ENCODE data around the gene NDRG2.
"Not testable (repeated sequence)": the region's sequence is repeated elsewhere in the genome, so short reads cannot be mapped to it uniquely, and the experiment has no call there.

NDRG2 gene

DNA sequence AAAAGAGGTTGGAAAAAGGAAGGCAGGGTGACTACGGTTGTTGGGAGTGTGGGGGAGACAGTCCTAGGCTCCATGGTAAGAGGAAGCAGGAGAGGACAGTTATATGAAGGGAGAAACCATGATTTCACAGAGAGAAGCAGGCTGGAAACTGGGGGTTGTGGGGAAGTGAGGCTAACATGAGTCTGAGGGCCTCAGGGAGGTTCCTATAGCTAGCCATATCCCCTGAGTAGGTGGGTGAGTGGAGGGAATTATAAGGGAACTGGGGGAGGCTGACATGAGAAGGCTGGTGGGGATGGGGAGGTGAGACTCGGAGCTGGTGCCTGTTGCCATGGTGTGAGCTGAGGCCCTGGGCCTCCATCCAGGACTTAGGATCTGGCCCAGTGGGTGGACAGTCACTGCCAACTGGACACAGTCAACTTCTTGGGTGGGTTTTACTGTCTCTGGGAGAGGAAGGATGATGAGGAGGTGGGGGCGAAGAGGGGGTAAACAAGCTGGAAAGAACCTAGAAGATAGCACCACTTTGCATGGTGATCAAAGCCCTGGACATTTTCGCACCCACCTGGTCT is 8.4 kb upstream of the NDRG2 start:
- no peak for DNase-seq

DNA sequence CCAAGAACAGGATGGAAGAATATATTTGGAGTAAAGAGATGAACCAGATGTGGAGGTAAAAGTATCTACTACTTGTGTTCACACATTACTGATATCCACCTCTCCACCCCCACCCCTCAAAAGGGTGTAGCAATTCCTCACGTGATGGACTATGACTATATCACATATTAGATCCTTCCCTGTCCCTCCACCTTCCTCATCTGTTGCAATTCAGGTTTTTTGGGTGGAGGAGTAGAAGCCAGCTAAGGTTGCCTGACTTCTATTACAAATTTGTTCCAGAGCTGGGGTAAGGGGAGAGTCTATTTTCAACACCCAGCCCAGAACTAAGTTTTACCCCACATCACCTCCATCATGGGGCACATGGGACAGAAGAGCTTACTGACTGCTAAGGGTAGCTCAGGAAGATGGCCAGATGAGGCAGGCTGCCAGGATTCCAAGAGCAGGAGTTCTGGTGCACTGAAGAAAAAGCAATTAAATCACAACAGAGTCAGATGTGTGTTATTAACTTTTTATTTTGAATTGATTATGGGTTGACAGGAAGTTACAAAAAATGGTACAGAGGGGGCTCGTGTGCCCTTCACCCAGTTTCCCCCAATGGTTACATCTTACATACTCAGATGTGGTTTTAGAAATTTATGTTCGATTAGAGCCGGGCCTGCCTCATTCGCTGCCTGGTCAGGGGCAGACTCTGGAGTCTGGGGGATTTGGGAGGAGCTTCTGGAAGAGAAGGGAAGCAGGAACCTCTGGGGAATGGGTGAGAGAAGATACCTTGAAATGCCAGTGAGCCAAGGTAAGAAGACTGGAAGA is 7.7 kb upstream of the NDRG2 start:
- no peak for DNase-seq

DNA sequence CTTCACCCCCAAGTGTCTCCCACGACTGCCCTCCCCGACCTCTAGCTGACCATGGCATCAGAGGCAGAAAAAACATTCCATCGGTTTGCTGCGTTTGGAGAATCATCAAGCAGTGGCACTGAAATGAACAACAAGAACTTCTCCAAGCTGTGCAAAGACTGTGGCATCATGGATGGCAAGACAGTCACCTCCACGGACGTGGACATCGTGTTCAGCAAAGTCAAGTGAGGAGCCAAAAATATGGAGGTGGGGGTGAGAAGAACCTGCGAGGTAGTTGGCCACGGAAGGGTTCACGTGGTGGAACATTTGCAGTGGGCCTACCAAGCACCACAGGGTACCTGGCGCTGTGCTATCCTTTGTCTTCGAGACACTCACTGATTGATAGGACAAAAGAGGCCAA is 5.7 kb upstream of the NDRG2 start:
- DNase-seq: no peak

GRCh38 chr14:21029917-21030316 is 5.1 kb upstream of the NDRG2 start, which contains the start of gene TPPP2:
Gene TPPP2 (plus strand): TSS chr14:21030217. CDS start chr14:21030582, 365 bp downstream.
- DNase-seq: no peak

DNA sequence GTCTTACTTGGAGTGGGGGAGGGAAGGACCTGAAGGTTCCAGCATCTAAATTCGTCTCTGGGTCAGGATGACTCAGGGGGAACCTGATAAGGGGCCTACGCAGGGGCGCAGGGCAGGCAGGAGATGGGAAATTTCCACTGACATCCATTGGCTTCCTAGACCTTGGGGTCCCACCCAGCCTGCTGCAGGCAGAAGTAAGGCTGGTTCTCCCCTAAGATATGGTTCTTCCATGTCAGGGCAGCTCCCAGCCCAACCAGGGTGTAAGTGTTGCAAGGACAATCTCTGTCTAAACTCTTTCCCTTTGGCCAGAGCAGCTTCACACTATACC is 2.1 kb upstream of the NDRG2 start:
- no peak for DNase-seq

- DNase-seq: peak; percentile 71
Measured at GRCh38 chr14:21026274-21026987, 1.6 kb upstream of the NDRG2 start.

DNA sequence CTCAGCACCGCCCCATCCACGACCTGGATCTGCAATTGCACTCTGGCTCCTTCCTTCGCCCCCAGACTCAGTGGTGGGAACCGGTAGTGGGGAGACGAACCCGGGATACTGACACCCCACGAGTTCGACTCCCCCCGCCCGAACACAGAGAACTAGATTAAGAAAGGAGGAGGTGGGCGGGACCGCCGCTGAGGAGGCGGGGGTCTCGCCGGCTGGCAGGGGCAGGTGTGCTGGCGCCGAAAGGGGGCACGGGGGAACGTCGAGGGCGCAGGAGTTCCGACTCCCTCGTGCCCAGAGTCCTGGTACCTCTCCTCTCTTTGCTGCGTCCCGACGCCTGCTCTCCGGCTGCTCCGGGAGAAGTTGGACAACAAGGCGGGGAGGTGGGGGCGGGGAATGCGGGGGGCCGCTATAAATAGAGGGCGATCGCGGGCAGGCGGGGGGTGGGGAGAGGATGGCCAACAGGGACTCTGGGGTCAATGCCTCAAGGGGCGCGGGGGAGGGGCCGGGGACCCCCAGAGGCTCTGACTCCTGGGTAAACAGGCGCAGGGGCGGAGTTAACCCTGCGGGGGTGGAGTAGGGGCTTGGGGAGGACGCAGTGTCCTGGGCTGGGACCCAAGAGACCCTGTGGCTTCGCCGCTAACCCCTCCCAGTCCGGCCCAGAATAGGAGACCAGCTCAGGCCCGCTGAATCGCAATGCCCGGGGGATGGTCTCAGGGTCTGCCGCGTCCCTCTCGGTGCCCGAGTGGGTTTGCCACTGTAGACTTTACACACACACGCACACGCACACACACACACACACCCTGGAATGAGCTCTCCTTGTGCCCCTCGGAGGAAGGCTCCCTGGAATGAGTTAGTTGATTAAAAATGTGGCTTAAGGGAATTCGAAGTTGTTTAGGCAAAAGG is 761 bp upstream of the NDRG2 start:
- peak; percentile 80 for DNase-seq

- DNase-seq: no peak
Measured at GRCh38 chr14:21023817-21024584, 860 bp downstream of the NDRG2 start.

DNA sequence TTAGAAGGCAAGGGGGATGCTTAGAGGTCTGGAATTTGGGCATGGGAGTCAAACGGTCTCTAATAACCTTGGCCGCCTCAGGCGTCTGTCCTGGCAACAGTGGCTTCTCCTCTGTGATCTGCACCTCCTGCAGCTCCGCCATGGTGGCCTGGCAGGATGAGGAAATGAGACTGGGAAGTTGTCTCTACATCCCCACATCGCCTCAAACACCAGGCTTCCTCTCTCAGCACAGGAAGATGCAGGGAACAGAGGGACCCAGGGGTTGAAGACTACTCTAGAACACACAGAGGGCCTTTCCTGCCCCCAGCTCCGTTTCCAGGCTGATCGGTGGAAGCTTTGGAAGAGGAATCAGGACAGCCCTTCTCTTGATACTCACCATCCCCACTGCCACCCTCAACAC is 1.7 kb downstream of the NDRG2 start:
- DNase-seq: no peak

DNA sequence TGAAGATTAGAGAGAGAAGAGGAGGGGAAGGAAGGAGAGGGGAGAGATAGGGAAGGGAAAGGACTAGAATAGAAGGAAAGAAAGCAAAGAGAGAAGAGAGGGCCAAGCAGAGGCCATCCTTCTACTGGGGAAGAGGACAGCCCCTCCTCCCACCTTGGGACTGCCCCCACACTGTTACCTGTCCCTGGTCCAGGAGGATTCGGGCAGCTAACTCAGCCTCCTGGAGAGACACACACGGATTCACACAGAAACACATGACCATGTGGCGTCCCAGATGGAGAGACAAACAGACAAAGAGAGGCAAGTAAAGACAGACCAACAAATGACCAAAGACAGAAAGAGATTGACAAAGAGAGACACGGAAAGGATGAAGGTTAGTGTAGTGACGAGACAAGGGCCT is 2.2 kb downstream of the NDRG2 start:
- no peak for DNase-seq

DNA sequence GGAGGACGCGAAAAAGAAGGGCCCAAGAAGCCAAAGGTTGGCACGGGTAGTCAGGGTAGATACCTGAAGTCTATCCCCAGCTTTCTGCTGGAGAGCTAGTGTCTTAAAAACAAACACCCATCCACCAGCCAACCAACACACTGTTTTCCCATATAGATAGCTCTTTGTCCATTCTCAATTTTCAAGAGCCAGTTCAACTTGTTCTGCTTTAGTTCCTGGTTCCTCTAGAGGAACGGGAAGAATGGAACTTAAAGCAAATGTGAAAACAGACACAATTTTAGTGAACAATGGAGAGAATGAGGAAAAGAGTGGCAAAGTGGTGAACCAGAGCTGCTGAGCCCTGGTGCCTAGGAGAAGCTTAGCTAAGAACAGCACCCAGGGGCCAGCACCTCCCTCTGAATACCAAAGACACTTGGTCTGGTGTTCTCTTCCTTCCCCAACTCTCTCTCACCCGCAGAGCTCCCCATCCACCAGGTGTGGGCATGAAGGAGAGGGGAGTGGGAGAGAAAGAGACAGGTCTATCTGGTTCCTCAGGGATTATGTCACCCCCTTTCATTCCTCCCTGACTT is 3.8 kb downstream of the NDRG2 start:
- no peak for DNase-seq

- DNase-seq: no peak
Measured at GRCh38 chr14:21019366-21019765, 5.5 kb downstream of the NDRG2 start.

GRCh38 chr14:21018781-21019180 is 6.1 kb downstream of the NDRG2 start:
- no peak for DNase-seq

DNA sequence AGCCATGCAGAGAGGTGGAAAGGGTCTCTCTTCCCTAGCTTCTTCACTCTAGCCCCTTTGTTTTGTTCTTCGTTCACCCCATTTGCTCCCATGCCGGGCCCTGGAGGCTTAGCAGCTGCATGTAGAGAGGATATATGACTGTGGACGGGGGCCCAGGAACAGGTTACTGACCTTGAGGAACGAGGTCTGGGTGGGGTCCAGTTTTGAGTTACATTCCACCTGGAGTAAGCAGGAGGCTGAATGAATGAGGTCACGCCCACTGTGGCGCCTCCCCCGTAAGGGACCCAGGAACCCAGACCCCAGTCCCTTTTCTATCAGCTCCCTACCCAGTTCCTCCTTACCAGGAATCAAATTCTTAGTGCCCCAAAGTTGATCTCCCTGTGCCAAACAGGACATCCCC is 6.6 kb downstream of the NDRG2 start:
- DNase-seq: no peak

DNA sequence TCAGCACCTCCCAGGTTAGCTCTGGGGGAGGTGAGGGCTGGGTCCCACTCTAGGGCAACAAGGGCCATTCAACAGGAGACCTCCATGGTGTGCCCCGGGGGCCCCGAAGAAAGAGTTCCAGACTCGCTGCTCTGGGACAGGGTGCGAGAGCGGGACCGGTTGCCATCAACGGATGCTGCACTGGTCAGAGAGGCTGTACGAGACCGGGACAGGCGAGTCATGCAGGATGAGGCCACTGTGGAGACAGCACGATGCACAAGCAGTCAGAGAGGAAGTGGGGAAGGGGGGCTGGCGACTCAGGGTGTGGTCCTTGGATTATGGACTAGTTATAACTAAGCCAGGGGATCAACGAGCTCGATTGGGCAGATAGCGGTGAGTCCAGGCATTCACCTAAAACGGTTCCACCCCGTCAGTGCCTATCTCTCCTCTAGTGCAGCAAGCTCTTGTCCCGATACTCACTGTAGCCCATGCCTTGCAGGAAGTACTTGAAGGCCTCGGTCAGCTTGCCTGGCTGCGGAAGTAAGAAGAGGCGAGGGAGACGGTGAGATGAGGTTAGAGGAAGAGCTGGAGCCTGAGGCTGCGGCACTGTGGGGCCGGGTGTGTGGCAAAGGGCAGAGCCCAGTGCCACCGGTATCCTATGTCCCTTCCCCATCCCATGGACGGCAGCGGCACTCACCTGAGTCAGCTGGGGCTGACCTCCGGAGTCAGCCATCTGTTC is 7.2 kb downstream of the NDRG2 start:
- DNase-seq: no peak

- DNase-seq: no peak
Measured at GRCh38 chr14:21016413-21017190, 8.3 kb downstream of the NDRG2 start.

DNA sequence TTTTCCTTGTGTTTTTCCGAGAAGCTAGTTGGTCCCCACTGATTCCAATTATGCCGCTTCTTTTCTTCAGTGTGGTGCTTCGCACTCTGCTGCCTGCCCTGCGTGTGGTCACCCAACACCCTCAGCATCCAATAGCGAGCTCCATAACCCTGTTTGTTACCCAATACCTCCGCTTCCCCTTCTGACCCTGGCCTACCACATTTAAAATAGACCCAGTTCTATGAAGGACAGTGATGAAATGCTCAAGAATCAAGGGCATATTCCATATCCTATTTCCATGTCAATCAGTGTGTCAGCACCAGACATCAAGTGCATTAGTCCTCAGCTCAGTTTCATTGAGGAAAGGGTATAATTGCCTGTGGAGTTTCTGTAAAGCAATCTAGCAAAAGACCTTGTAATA is 9.5 kb downstream of the NDRG2 start:
- no peak for DNase-seq

- DNase-seq: peak; percentile 91
Measured at GRCh38 chr14:21014761-21015190, 10.1 kb downstream of the NDRG2 start.

DNA sequence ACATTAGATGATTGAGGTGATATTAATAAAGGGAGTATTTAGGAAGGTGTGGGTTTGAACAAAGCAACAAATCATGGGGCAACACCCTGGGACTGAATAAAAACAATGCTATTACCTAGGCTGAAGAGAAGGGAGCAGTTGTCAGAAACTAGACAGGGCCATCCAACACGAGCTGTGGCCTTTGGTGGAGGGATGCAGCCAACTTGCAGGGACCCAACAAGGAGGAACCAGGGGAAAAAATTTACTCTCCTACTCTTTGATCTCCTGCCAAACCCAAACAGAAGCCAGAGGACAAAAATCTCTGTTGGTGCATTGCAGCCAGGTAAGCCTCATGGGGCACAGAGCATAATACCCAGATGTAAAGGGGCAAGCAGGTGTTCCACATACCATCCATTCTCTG is 13.7 kb downstream of the NDRG2 start:
- no peak for DNase-seq

DNA sequence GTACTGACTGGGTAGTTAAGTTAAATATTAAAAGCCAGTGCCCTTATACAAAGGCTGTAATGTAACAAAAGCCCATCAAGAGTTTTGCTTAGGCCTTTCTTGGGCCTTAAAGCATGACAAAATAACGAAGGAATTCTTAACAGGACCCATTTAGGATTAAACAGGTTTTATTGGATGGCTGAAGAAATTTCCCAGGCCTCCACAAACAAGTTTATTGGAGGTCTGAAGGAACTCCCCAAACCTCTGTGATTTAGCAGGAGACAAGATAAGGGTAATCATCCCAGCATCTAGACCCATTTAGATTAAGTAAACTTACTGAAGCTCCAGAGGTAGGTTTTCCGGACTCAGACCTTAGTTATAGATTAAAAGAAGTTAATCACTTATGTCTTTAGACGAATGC is 15.1 kb downstream of the NDRG2 start:
- DNase-seq: not testable (repeated sequence)

Data from femur (tissue), 1 donor.